ENCODE measurements around the gene KCNJ1. TPM values are rescaled to one million over a fixed set of nuclear protein-coding genes. Genes with fewer than 3 reads are reported as not detected.

Gene KCNJ1
- total and polyA plus RNA-seq, 10 of the 15 experiments (the other 5 are each of a cell fraction or from before 2014, with no cell fraction given), result not detected

GRCh38 chr11:128904656-128905344, 37.7 kb upstream of the KCNJ1 start:
- no peak overlapping the region for H2AFZ ChIP-seq (ENCODE audit: control insufficient read depth, low read depth, low read length)
- POLR2A ChIA-PET, result interaction anchor here (0.8 kb wide), 1 partner anchor 14 kb away, joined by 4 read pairs; no protein-coding TSS in a partner anchor
- TF ChIP-seq BHLHE40 (IDR thresholded peaks at IDR 0.05; ENCODE audit: borderline replicate concordance in 1 of 2, low read depth in 2 of 2, low read length in 1 of 2) (0 out of 4 replicates have a peak, but pooled peaks of 1 of the 2 experiments have one; percentile 3), NR2C1 (IDR thresholded peaks at IDR 0.05) (no peak), HDAC2 (IDR thresholded peaks at IDR 0.05) (no peak), ZNF24 (IDR thresholded peaks at IDR 0.05) (no peak), JUNB (IDR thresholded peaks at IDR 0.05) (no peak), BCL3 (IDR thresholded peaks at IDR 0.05; ENCODE audit: borderline replicate concordance, insufficient read depth, low read depth, low read length, poor library complexity, severe bottlenecking) (no peak), MEF2B (IDR thresholded peaks at IDR 0.05; ENCODE audit: partially characterized antibody, poor library complexity, severe bottlenecking) (peak; percentile 92), SMAD1 (IDR thresholded peaks at IDR 0.05; ENCODE audit: low read depth, partially characterized antibody) (no peak), ZZZ3 (IDR thresholded peaks at IDR 0.05; ENCODE audit: control insufficient read depth, insufficient read length, low read depth) (no peak), BMI1 (IDR thresholded peaks at IDR 0.05; ENCODE audit: borderline replicate concordance) (no peak), GATAD2B (conservative IDR thresholded peaks at IDR 0.05; ENCODE audit: low read depth) (peak; percentile 42; the same call in 1 of the 2 replicates), MLLT1 (IDR thresholded peaks at IDR 0.05) (no peak), IRF5 (IDR thresholded peaks at IDR 0.05; ENCODE audit: borderline replicate concordance) (no peak), NKRF (conservative IDR thresholded peaks at IDR 0.05) (no peak), IKZF1 (conservative IDR thresholded peaks at IDR 0.05) (0 out of 2 replicates have a peak, but pooled peaks have one; percentile 42), TBL1XR1 (IDR thresholded peaks at IDR 0.05; ENCODE audit: low read depth, low read length) (no peak)

More at GRCh38 chr11:128904656-128905344, 37.7 kb upstream of the KCNJ1 start:
- DNase-seq (ENCODE audit: low read depth, low spot score), result no peak
- H3K4me3 ChIP-seq, result peak overlapping the region; percentile 60
- ChIA-PET SMC1A (ENCODE audit: uncharacterized antibody, unreplicated experiment) (interaction anchor here (1.2 to 2.3 kb wide), 4 partner anchors 12 to 43 kb away, joined by 3 to 12 read pairs (median 6); no protein-coding TSS in a partner anchor), CTCF (interaction anchor here (1.0 to 9.2 kb wide), 5 partner anchors 12 to 52 kb away, joined by 4 to 74 read pairs (median 12); no protein-coding TSS in a partner anchor), RAD21 (ENCODE audit: unreplicated experiment) (interaction anchor here (0.7 to 1.9 kb wide), 6 partner anchors 18 to 121 kb away, joined by 3 to 14 read pairs (median 4); no protein-coding TSS in a partner anchor)
- H3K4me2 ChIP-seq (ENCODE audit: control insufficient read depth, insufficient read depth), result 0 out of 2 replicates have a peak overlapping the region, but pooled peaks have one; percentile 66
- intact Hi-C loops (cut with micrococcal nuclease; ENCODE audit: unreplicated experiment), result no loop called here
- H3K79me2 ChIP-seq (ENCODE audit: control insufficient read depth, insufficient read depth, low read length), result no peaks in the 10 kb centered on the region
- no peaks in the 10 kb centered on the region; the same call in 2 of the 3 replicates for H3K9me3 ChIP-seq (replicated peaks; ENCODE audit: control insufficient read depth, insufficient read depth, low read length)
- H3K36me3 ChIP-seq (ENCODE audit: control insufficient read depth in 2 of 2, insufficient read depth in 2 of 2, low read length in 1 of 2), result no peaks in the 10 kb centered on the region
- peaks cover 0 to 14% of the 10 kb centered on the region in 2 experiments; a peak in 1 of 4 replicates for H3K27me3 ChIP-seq (replicated peaks in 1 of 2; ENCODE audit: control insufficient read depth in 2 of 2, insufficient read depth in 2 of 2, low read length in 1 of 2)
- H3K27ac ChIP-seq (ENCODE audit: control insufficient read depth, insufficient read depth), result no peak overlapping the region
- no peaks in the 10 kb centered on the region for H3K4me1 ChIP-seq (ENCODE audit: control insufficient read depth, insufficient read depth, low read length)
- H4K20me1 ChIP-seq (ENCODE audit: control insufficient read depth, insufficient read depth), result no peaks in the 10 kb centered on the region
- no peak overlapping the region for H3K9ac ChIP-seq (ENCODE audit: control insufficient read depth, insufficient read depth, low read length)
- 7% methylated on average over 15 of the region's 25 CpGs for WGBS (ENCODE audit: insufficient coverage, insufficient replicate concordance, low lambda C conversion rate, missing lambda C conversion rate)
- in situ Hi-C loops (cut with MboI), result no loop called here
- ATAC-seq, result peak; percentile 75
- no TSS peak for BruUV-seq (replicated peaks)
- no peak for FAIRE-seq

Data from GM12878 (cell line).